ENCODE data around the gene SLAMF8.
A peak's percentile ranks its signal among the peaks of the same experiment; 100 is the strongest.

SLAMF8 gene

DNA sequence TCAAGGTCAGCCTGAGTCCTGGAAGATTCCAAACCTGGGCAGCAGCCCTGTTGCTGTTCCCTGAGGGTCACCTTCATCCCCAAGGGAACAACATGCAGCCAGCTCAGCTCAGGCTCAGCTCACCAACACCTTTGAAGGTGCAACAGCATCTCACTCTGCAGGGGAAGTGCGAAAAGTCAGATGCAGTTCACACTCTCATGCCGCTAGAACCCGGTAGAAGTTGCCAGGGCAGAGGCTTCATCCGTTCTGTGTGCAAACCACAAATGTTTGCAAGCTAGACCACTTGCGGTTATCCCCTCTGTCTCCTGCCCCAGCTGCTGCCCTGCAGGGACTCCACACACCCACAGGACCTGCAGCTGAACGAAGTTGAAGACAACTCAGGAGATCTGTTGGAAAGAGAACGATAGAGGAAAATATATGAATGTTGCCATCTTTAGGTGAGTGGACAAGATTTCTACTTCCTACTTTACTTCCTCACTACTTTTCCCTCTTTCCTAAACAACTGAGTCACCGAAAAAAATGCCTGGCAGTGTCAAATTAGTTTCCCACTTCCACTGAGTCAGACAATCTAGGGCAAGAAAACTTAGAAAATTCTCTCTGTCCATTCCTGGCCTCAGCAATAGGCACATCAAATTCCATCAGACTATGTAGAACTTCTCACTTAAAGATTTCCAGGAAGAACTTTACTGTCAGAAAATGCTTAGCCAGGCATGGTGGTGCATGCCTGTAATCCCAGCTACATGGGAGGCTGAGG is 26.3 kb upstream of the SLAMF8 start:
- DNase-seq: peak; percentile 22
- Mint-ChIP-seq H3K4me3 (no peak overlapping the region), H3K9me3 (no peaks in the 10 kb centered on the region), H3K27me3 (no peaks in the 10 kb centered on the region), H3K27ac (no peak overlapping the region), H3K4me1 (peaks cover 20% of the 10 kb centered on the region), H3K36me3 (ENCODE audit: low read depth) (no peaks in the 10 kb centered on the region)
- peak; percentile 47 for ATAC-seq

DNA sequence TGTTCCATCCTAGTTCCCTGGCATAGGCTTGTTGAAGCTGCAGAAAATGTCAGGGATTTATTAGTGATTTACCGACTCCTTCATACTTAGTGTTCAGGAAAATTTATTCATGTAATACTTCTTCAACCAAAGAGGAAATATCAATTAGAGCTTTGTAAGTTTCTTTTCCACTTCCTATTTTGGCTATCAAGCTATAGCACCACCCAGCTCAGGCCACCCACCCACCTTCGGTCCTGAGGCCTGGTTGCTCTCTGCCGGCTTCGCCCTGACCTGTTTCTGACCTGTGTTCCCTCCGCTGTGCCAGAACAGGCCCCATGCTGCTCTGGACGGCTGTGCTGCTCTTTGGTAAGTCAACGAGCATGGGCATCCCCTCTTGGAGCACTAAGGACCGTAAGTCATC is 24.6 kb upstream of the SLAMF8 start, which contains the start of gene FCRL6:
TSS of gene FCRL6 (plus strand) at position 250 of the 400 bp plus-strand sequence. CDS start at position 315, 65 bp downstream.
- Mint-ChIP-seq H3K4me1 (peaks cover 20% of the 10 kb centered on the region), H3K4me3 (peak within 1 kb of the TSS; percentile 7), H3K27ac (no peak within 1 kb of the TSS), H3K27me3 (no peaks in the 10 kb centered on the region), H3K9me3 (no peaks in the 10 kb centered on the region), H3K36me3 (ENCODE audit: low read depth) (no peaks in the 10 kb centered on the region)
- DNase-seq: no peak
- no peak for ATAC-seq

- Mint-ChIP-seq H3K4me1 (peaks cover 19% of the 10 kb centered on the region), H3K27ac (no peak overlapping the region), H3K36me3 (ENCODE audit: low read depth) (no peaks in the 10 kb centered on the region)
Measured at GRCh38 chr1:159803956-159804689, 22.6 kb upstream of the SLAMF8 start.

DNA sequence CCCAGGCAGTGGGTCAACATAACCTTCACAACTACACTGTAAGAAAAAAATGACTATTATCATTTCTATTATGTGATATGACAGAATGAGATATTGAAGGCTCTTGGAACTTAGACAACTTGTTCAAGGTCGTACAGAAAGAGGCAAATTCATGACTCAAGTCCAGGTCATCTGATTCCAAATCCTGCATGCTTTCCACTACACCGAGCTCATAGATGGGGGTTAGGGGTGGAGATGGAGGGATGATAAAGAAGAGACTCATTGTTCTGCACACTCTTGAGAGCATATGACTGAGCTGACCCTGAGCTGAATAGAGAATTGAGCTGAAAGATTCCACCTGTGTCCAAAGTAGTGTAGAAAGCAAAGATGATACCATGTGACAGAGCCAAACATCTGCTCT is 21.7 kb upstream of the SLAMF8 start:
- H3K4me1 Mint-ChIP-seq: peaks cover 11% of the 10 kb centered on the region

More at GRCh38 chr1:159803956-159804689, 22.6 kb upstream of the SLAMF8 start:
- Mint-ChIP-seq H3K4me3 (no peak overlapping the region), H3K27me3 (no peaks in the 10 kb centered on the region), H3K9me3 (no peaks in the 10 kb centered on the region)
- DNase-seq (no peak), ATAC-seq (no peak)

GRCh38 chr1:159815926-159816325 is 10.7 kb upstream of the SLAMF8 start:
- Mint-ChIP-seq H3K4me3 (no peak overlapping the region), H3K9me3 (no peaks in the 10 kb centered on the region), H3K27me3 (no peaks in the 10 kb centered on the region), H3K27ac (no peak overlapping the region), H3K4me1 (peaks cover 19% of the 10 kb centered on the region), H3K36me3 (ENCODE audit: low read depth) (peaks cover 2% of the 10 kb centered on the region)
- DNase-seq (no peak), ATAC-seq (no peak)

More for the DNA sequence above, 21.7 kb upstream of the SLAMF8 start:
- Mint-ChIP-seq H3K27me3 (no peaks in the 10 kb centered on the region), H3K4me3 (no peak overlapping the region), H3K36me3 (ENCODE audit: low read depth) (no peaks in the 10 kb centered on the region), H3K27ac (no peak overlapping the region), H3K9me3 (no peaks in the 10 kb centered on the region)
- no peak for DNase-seq
- no peak for ATAC-seq

GRCh38 chr1:159817276-159818041 is 9.2 kb upstream of the SLAMF8 start:
- Mint-ChIP-seq H3K27ac (no peak overlapping the region), H3K4me1 (peaks cover 19% of the 10 kb centered on the region), H3K9me3 (no peaks in the 10 kb centered on the region), H3K27me3 (no peaks in the 10 kb centered on the region), H3K4me3 (no peak overlapping the region), H3K36me3 (ENCODE audit: low read depth) (peaks cover 2% of the 10 kb centered on the region)
- no peak for DNase-seq
- peak; percentile 22 for ATAC-seq

DNA sequence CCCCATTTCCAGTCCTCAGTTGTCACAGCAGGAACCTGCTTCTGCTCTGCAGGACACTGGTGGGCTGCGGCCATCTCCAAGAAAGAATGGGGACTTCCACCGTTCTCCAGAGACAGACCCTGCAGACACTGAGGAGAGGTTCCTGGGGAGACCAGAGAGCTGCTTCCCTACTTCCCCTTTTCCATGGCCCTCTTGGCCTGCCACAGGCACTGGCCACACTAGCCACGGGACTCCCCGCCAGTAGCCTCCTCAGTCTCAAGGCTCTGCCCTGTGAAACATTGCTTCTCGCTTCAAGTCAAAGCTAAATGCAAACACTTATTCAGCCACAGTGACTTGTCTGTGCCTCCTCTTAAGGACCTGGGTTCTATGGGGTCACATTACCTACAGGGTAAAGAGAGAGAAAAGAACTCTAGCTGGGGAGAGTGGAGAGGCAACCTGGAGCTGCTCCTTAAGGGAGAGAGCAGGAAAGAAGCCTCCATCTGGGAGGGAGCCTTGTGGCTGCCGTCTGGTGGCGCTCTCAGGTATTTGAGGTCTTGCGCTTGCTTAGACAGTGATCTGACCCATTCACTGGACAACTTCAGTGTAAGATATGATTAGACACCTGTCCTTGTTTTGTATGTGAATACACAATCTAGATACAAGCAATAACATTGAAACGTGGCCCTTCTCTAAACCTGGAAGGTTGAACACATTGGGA is 5.4 kb upstream of the SLAMF8 start:
- DNase-seq (no peak), ATAC-seq (no peak)
- Mint-ChIP-seq H3K27me3 (no peaks in the 10 kb centered on the region), H3K27ac (no peak overlapping the region), H3K36me3 (ENCODE audit: low read depth) (no peaks in the 10 kb centered on the region), H3K9me3 (peaks cover 3% of the 10 kb centered on the region), H3K4me1 (peaks cover 43% of the 10 kb centered on the region), H3K4me3 (no peak overlapping the region)

GRCh38 chr1:159823406-159823805 is 3.3 kb upstream of the SLAMF8 start:
- Mint-ChIP-seq H3K4me1 (peaks cover 59% of the 10 kb centered on the region), H3K9me3 (peaks cover 7% of the 10 kb centered on the region), H3K27ac (no peak overlapping the region)

DNA sequence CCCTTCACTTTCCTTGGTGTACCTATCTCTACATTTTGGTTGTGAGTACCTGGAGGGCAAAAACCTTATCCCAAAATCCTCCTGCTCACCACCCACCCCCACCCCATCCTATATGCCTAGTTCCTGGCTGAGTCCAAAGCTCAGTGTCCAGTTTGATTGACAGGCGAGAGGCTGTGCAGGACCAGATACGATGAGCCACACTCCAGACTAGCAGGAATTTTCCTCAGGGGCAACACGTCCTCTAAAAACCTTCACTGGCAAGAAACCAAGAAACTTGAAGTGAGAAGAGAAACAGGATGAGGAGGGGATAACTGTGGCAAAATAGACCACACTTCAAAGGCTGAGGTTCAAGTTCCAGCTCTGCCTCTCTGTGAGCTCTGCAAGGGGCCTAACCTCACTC is 1.1 kb upstream of the SLAMF8 start:
- DNase-seq (no peak), ATAC-seq (no peak)
- Mint-ChIP-seq H3K36me3 (ENCODE audit: low read depth) (peaks cover 2% of the 10 kb centered on the region), H3K4me3 (no peak overlapping the region), H3K4me1 (peaks cover 53% of the 10 kb centered on the region), H3K9me3 (peaks cover 7% of the 10 kb centered on the region), H3K27me3 (no peaks in the 10 kb centered on the region), H3K27ac (no peak overlapping the region)

More at GRCh38 chr1:159823406-159823805, 3.3 kb upstream of the SLAMF8 start:
- ATAC-seq: no peak
- no peak overlapping the region for H3K4me3 Mint-ChIP-seq
- DNase-seq: no peak
- peaks cover 2% of the 10 kb centered on the region for H3K36me3 Mint-ChIP-seq (ENCODE audit: low read depth)
- no peaks in the 10 kb centered on the region for H3K27me3 Mint-ChIP-seq

DNA sequence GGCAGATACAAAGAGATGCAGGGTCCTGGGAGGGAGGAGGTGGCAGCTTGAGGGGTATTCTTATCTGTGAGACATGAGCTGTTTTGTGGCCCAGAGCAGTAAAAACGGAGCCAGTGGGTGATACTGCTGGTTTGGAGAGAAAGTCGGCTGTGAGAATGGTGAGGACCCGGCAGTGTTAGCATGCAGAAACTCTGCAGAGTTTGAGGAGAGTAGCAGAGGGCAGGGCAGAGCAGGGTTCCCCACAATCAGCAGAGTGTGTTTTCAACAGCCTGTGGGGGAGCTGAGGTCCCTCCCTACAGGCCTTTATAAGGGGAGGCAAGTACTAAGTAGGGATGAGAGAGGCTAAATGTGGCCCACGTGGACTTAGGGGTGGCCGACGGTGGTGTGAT is 423 bp downstream of the SLAMF8 start:
- ATAC-seq (no peak), DNase-seq (no peak)
- Mint-ChIP-seq H3K27me3 (no peaks in the 10 kb centered on the region), H3K27ac (peak overlapping the region; percentile 79), H3K36me3 (ENCODE audit: low read depth) (peaks cover 2% of the 10 kb centered on the region), H3K9me3 (peaks cover 7% of the 10 kb centered on the region), H3K4me3 (peak overlapping the region; percentile 16), H3K4me1 (peaks cover 53% of the 10 kb centered on the region)

DNA sequence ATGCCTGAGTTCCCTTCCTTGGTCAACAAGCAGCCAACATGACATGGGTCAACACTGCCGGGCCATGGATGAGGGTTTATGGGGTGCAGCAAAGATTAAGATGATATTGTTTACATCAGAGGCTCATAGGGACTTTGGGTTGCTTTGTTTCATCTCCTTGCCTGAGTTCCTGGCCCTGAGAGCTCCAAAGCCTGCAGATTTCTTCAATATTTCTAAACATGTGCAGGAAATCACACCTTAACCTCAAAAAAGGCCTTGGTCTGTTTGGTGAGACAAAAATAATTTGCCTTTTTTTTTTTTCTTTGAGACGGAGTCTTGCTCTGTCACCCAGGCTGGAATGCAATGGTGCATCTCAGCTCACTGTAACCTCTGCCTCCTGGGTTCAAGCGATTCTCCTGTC is 876 bp downstream of the SLAMF8 start:
- DNase-seq (no peak), ATAC-seq (no peak)
- Mint-ChIP-seq H3K27ac (peak overlapping the region; percentile 79), H3K9me3 (peaks cover 7% of the 10 kb centered on the region), H3K36me3 (ENCODE audit: low read depth) (peaks cover 2% of the 10 kb centered on the region), H3K27me3 (no peaks in the 10 kb centered on the region), H3K4me3 (no peak overlapping the region), H3K4me1 (peaks cover 53% of the 10 kb centered on the region)

- H3K27ac Mint-ChIP-seq: no peak overlapping the region
- peaks cover 2% of the 10 kb centered on the region for H3K36me3 Mint-ChIP-seq (ENCODE audit: low read depth)
- peaks cover 7% of the 10 kb centered on the region for H3K9me3 Mint-ChIP-seq
- no peak for DNase-seq
- no peak for ATAC-seq
- no peaks in the 10 kb centered on the region for H3K27me3 Mint-ChIP-seq
- no peak overlapping the region for H3K4me3 Mint-ChIP-seq
- peaks cover 53% of the 10 kb centered on the region for H3K4me1 Mint-ChIP-seq
Measured at GRCh38 chr1:159828176-159828575, 1.5 kb downstream of the SLAMF8 start.

DNA sequence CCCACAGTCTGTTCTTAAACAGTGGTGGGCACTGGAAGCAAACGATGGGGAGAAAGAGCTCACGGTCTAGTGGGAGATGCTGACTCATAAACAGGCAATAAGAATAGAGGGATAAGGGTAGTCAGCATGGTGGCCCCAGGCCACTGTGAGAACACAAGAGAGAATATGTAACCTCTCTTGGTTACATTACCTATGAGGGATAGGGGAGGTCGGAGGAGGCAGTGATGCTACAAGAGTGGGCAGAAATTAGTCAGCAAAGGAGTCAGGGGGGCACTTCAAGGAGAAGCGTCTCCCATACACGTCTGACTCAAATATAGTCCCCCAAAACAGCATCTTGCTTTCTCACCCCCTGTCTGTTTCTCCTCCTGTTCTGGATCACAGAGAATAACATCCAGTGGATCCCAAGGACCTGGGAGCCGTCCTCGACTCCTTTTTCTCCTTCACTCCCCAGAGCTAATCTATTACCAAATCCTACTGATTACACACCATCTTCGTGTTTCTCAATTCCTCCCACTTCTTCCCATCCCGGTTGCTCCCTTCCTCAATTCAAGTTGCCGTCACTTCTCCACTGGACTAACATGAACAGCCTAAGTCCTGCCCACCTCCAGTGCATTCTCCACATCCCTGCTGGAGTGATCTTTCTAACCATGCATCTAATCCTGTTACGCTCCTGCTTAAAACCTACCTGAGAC is 2.1 kb downstream of the SLAMF8 start:
- ATAC-seq (no peak), DNase-seq (no peak)
- Mint-ChIP-seq H3K27me3 (no peaks in the 10 kb centered on the region), H3K4me3 (no peak overlapping the region), H3K9me3 (peaks cover 7% of the 10 kb centered on the region), H3K27ac (no peak overlapping the region), H3K36me3 (ENCODE audit: low read depth) (peaks cover 2% of the 10 kb centered on the region), H3K4me1 (peaks cover 50% of the 10 kb centered on the region)

DNA sequence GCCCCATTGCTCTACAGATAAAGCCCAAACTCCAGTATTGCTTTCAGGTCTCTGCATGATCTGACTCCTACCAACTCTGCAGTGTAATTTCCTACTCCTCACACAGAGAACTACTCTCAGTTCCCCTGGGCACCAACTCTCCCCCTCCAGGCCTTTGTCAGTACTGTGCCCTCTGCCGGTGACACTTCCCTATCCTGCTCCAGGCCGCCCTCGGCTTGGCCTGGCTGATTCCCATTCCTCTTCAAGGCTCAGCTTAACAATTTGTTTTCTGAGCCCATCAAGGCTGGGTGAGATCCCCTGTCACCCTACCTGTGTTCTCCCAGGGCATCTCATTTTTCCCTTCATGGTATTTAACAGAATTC is 2.6 kb downstream of the SLAMF8 start:
- peak; percentile 37 for ATAC-seq
- Mint-ChIP-seq H3K27me3 (no peaks in the 10 kb centered on the region), H3K36me3 (ENCODE audit: low read depth) (peaks cover 2% of the 10 kb centered on the region), H3K27ac (no peak overlapping the region), H3K9me3 (peaks cover 7% of the 10 kb centered on the region), H3K4me1 (peaks cover 48% of the 10 kb centered on the region), H3K4me3 (no peak overlapping the region)
- no peak for DNase-seq

Data from activated naive CD8-positive, alpha-beta T cell treated with anti-CD3 and anti-CD28 coated beads, Interleukin-2, amount 50 U/mL, for 24 hours (primary cell).